Measurements from ENCODE around the gene FGF22. TPM values are rescaled to one million over a fixed set of nuclear protein-coding genes. Genes with fewer than 3 reads are reported as not detected.

FGF22 gene
- total and polyA plus RNA-seq, 2 donors (not counting 1 experiment from before 2014, with no cell fraction given) = 0.34 to 2.9 TPM

DNA sequence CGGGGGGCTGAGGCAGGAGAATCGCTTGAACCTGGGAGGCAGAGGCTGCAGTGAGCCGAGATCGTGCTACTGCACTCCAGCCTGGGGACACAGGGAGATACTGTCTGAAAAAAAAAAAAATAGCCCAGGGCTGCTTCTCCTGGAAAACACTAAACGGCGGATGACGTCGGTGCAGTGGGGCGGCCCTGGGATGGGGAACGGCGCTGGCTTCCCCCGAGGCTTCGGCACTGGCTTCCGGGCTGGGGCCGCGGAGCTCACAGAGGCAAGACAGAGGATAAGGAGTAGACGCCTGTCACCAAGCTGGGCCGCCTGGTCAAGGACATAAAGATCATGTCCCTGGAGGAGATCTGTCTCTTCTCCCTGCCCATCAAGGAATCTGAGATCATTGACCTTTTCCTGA is 50.5 kb downstream of the FGF22 start:
- H3K4me2 ChIP-seq (replicated peaks; ENCODE audit: low read depth, low read length, poor library complexity, severe bottlenecking) = no peak overlapping the region
- no peak for DNase-seq
- Mint-ChIP-seq H3K4me1 (no peaks in the 10 kb centered on the region), H3K9me3 (ENCODE audit: insufficient read depth) (no peaks in the 10 kb centered on the region), H3K4me3 (no peak overlapping the region), H3K27ac (no peak overlapping the region), H3K27me3 (no peaks in the 10 kb centered on the region)
- ATAC-seq (ENCODE audit: low read depth) = no peak
- no peak for TF ChIP-seq EZH2 (IDR thresholded peaks at IDR 0.05; ENCODE audit: borderline replicate concordance, insufficient read depth, low read depth, low read length, poor library complexity, severe bottlenecking)
- TF ChIP-seq, protein P1, sequence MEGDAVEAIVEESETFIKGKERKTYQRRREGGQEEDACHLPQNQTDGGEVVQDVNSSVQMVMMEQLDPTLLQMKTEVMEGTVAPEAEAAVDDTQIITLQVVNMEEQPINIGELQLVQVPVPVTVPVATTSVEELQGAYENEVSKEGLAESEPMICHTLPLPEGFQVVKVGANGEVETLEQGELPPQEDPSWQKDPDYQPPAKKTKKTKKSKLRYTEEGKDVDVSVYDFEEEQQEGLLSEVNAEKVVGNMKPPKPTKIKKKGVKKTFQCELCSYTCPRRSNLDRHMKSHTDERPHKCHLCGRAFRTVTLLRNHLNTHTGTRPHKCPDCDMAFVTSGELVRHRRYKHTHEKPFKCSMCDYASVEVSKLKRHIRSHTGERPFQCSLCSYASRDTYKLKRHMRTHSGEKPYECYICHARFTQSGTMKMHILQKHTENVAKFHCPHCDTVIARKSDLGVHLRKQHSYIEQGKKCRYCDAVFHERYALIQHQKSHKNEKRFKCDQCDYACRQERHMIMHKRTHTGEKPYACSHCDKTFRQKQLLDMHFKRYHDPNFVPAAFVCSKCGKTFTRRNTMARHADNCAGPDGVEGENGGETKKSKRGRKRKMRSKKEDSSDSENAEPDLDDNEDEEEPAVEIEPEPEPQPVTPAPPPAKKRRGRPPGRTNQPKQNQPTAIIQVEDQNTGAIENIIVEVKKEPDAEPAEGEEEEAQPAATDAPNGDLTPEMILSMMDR (IDR thresholded peaks at IDR 0.05) = no peak
- 89% methylated on average over 17 of the region's 18 CpGs for WGBS (ENCODE audit: insufficient coverage)
- ChIA-PET POLR2A (no interaction called here), CTCF (no interaction called here)
- no peaks in the 10 kb centered on the region for H3K79me2 ChIP-seq (ENCODE audit: control insufficient read depth, insufficient read depth, low read length)
- no peak overlapping the region for H3K4me3 ChIP-seq (ENCODE audit: control extremely low read depth in 1 of 5, extremely low read depth in 1 of 5, insufficient read depth in 1 of 5, low read depth in 2 of 5, low read length in 4 of 5)
- H3K9ac ChIP-seq (ENCODE audit: low read length) = no peak overlapping the region
- H3K27ac ChIP-seq (ENCODE audit: low read length in 2 of 2) = no peak overlapping the region
- H3K9me3 ChIP-seq (ENCODE audit: control extremely low read depth in 1 of 3, control insufficient read depth in 2 of 3, insufficient read depth in 1 of 3, low read length in 2 of 3) = peaks cover 0 to 8% (median 0%) of the 10 kb centered on the region in 3 donors
- intact Hi-C loops (cut with micrococcal nuclease) = no loop called here
- H2AFZ ChIP-seq (ENCODE audit: insufficient read depth, low read depth, low read length, poor library complexity, severe bottlenecking) = no peak overlapping the region
- H3K27me3 ChIP-seq (replicated peaks in 1 of 4; ENCODE audit: control extremely low read depth in 1 of 4, control insufficient read depth in 3 of 4, insufficient read depth in 4 of 4, low read length in 3 of 4) = peaks cover 0 to 5% (median 2%) of the 10 kb centered on the region in 4 experiments
- H4K20me1 ChIP-seq (ENCODE audit: control insufficient read depth, insufficient read depth, low read length, poor library complexity, severe bottlenecking) = no peaks in the 10 kb centered on the region
- peaks cover 2 to 5% of the 10 kb centered on the region in 2 donors for H3K4me1 ChIP-seq (ENCODE audit: control insufficient read depth in 2 of 2, insufficient read depth in 2 of 2, low read length in 2 of 2)
- H3K36me3 ChIP-seq (replicated peaks in 1 of 2; ENCODE audit: control extremely low read depth in 1 of 2, control insufficient read depth in 1 of 2, extremely low read depth in 1 of 2, insufficient read depth in 2 of 2, low read length in 1 of 2) = no peaks in the 10 kb centered on the region

Other genes with a start within 250 kb of the FGF22 start
- not detected in 2 replicates for gene C2CD4C, start 230.7 kb upstream of the FGF22 start, total RNA-seq
- not detected in 2 replicates for gene C2CD4C, start 230.7 kb upstream of the FGF22 start, polyA plus RNA-seq
- 0.19 TPM in 1 of 2 replicates, not detected in the other for gene SHC2, start 178.8 kb upstream of the FGF22 start, total RNA-seq
- 0.19 and 0.59 TPM in 2 replicates for gene SHC2, start 178.8 kb upstream of the FGF22 start, polyA plus RNA-seq
- gene MADCAM1, start 143.4 kb upstream of the FGF22 start, total RNA-seq = 1.9 and 2.5 TPM in 2 replicates
- 0.56 and 0.70 TPM in 2 replicates for gene MADCAM1, start 143.4 kb upstream of the FGF22 start, polyA plus RNA-seq
- 29.8 and 33.8 TPM in 2 replicates for gene TPGS1, start 132.4 kb upstream of the FGF22 start, total RNA-seq
- 6.1 and 8.1 TPM in 2 replicates for gene TPGS1, start 132.4 kb upstream of the FGF22 start, polyA plus RNA-seq
- gene CDC34, start 108.1 kb upstream of the FGF22 start, total RNA-seq = 28.4 and 31.1 TPM in 2 replicates
- gene CDC34, start 108.1 kb upstream of the FGF22 start, polyA plus RNA-seq = 25.7 and 26.9 TPM in 2 replicates
- 0.34 TPM in 1 of 2 replicates, not detected in the other for gene GZMM, start 95.8 kb upstream of the FGF22 start, total RNA-seq
- gene GZMM, start 95.8 kb upstream of the FGF22 start, polyA plus RNA-seq = 2.1 and 3.2 TPM in 2 replicates
- gene BSG, start 67.3 kb upstream of the FGF22 start, total RNA-seq = 131 and 144 TPM in 2 replicates
- gene BSG, start 67.3 kb upstream of the FGF22 start, polyA plus RNA-seq = 79.6 and 82.1 TPM in 2 replicates
- gene HCN2, start 50.0 kb upstream of the FGF22 start, total RNA-seq = 0.57 and 0.61 TPM in 2 replicates
- 0.25 and 0.27 TPM in 2 replicates for gene HCN2, start 50.0 kb upstream of the FGF22 start, polyA plus RNA-seq
- 73.2 and 77.8 TPM in 2 replicates for gene POLRMT, start 6.3 kb upstream of the FGF22 start, total RNA-seq
- gene POLRMT, start 6.3 kb upstream of the FGF22 start, polyA plus RNA-seq = 98.0 and 106 TPM in 2 replicates
- 74.3 and 88.8 TPM in 2 replicates for gene RNF126, start 23.3 kb downstream of the FGF22 start, total RNA-seq
- gene RNF126, start 23.3 kb downstream of the FGF22 start, polyA plus RNA-seq = 99.6 and 118 TPM in 2 replicates
- gene FSTL3, start 36.5 kb downstream of the FGF22 start, total RNA-seq = 5.6 and 5.8 TPM in 2 replicates
- gene FSTL3, start 36.5 kb downstream of the FGF22 start, polyA plus RNA-seq = 2.6 and 5.8 TPM in 2 replicates
- gene PRSS57, start 55.6 kb downstream of the FGF22 start, total RNA-seq = not detected in 2 replicates
- not detected in 2 replicates for gene PRSS57, start 55.6 kb downstream of the FGF22 start, polyA plus RNA-seq
- gene PALM, start 69.1 kb downstream of the FGF22 start, total RNA-seq = not detected in 2 replicates
- gene PALM, start 69.1 kb downstream of the FGF22 start, polyA plus RNA-seq = 0.15 and 0.53 TPM in 2 replicates
- gene MISP, start 111.2 kb downstream of the FGF22 start, total RNA-seq = not detected in 2 replicates
- not detected in 2 replicates for gene MISP, start 111.2 kb downstream of the FGF22 start, polyA plus RNA-seq
- gene PTBP1, start 157.6 kb downstream of the FGF22 start, total RNA-seq = 304 and 309 TPM in 2 replicates
- gene PTBP1, start 157.6 kb downstream of the FGF22 start, polyA plus RNA-seq = 137 and 154 TPM in 2 replicates
- gene PLPPR3, start 182.1 kb downstream of the FGF22 start, total RNA-seq = not detected in 2 replicates
- not detected in 2 replicates for gene PLPPR3, start 182.1 kb downstream of the FGF22 start, polyA plus RNA-seq
- 0.44 and 0.70 TPM in 2 replicates for gene AZU1, start 188.0 kb downstream of the FGF22 start, total RNA-seq
- 0.13 and 0.59 TPM in 2 replicates for gene AZU1, start 188.0 kb downstream of the FGF22 start, polyA plus RNA-seq
- not detected in 2 replicates for gene PRTN3, start 201.1 kb downstream of the FGF22 start, total RNA-seq
- not detected in 2 replicates for gene PRTN3, start 201.1 kb downstream of the FGF22 start, polyA plus RNA-seq
- gene ELANE, start 212.4 kb downstream of the FGF22 start, total RNA-seq = not detected in 2 replicates
- 0.18 TPM in 1 of 2 replicates, not detected in the other for gene ELANE, start 212.4 kb downstream of the FGF22 start, polyA plus RNA-seq
- gene CFD, start 219.8 kb downstream of the FGF22 start, total RNA-seq = 0.79 and 0.87 TPM in 2 replicates
- gene CFD, start 219.8 kb downstream of the FGF22 start, polyA plus RNA-seq = 2.9 and 6.6 TPM in 2 replicates

Measured in B cell (primary cell).